A549 (cell line): Measurements from ENCODE around the gene YDJC. TPM values are rescaled to one million over a fixed set of nuclear protein-coding genes. Genes with fewer than 3 reads are reported as not detected.

Source experiments
- ATAC-seq, 2 experiments: fragments of 200-7000 bp in 1 of 2; fragments of >200 bp in 1 of 2; cut with Nextera tagmentation in 1 of 2; cut with Tn5 transposase in 1 of 2; 3 replicates each; pipeline versions ENCODE4 v1.8.0 to v1.9.1; 2018 to 2020; ENCODE audit warnings: mild to moderate bottlenecking in 1 of 2, moderate library complexity in 1 of 2
- CTCF ChIA-PET: fragments of 300-600 bp; sonication (Branson Sonifier 250); formaldehyde crosslinking; extraction: SDS; loops from one replicate; lab custom pipeline; 2021; ENCODE audit warnings: antibody characterized with exemption, inconsistent platforms; lab: Yijun Ruan, JAX
- POLR2A ChIA-PET: fragments of 350-600 bp; formaldehyde crosslinking; extraction: SDS; loops from one replicate; lab custom pipeline; 2021; ENCODE audit warnings: antibody characterized with exemption, inconsistent platforms; lab: Yijun Ruan, JAX
- DNase-seq, 2 experiments: peaks; one replicate each; pipeline versions ENCODE4 v3.0.0 to v3.0.0-alpha.2; 2011 to 2016; ENCODE audit warnings: low read depth in 1 of 2, low spot score in 1 of 2
- FAIRE-seq: peaks from 2 replicates; lab custom pipeline; 2011; peaks lifted over from hg19 to GRCh38; lab: Jason Lieb, UNC
- H3K27ac ChIP-seq, 2 experiments: fragments of >200 bp; sonication (Bioruptor Twin); formaldehyde crosslinking; 3 replicates each; pipeline ENCODE4 v1.5.1; 2016 to 2017
- H3K4me1 ChIP-seq: fragments of >200 bp; sonication (Bioruptor Twin); formaldehyde crosslinking; 3 replicates; pipeline ENCODE4 v1.6.1; 2016
- H3K4me2 ChIP-seq: fragments of >200 bp; sonication (Bioruptor Twin); formaldehyde crosslinking; 3 replicates; pipeline ENCODE4 v1.6.1; 2016
- H3K4me3 ChIP-seq: fragments of >200 bp; sonication (Bioruptor Twin); formaldehyde crosslinking; 3 replicates; pipeline ENCODE4 v1.5.1; 2016
- H3K9me3 ChIP-seq: fragments of >200 bp; sonication (Bioruptor Twin); formaldehyde crosslinking; 3 replicates; pipeline ENCODE4 v1.6.1; 2016
- CBX2 ChIP-seq: fragments of 200-600 bp; sonication (generic); IDR thresholded peaks from 2 replicates; pipeline ENCODE4 v1.6.1; 2016; ENCODE audit warnings: low read depth, mild to moderate bottlenecking, borderline replicate concordance
- CHD4 ChIP-seq: fragments of 200-600 bp; sonication (generic); IDR thresholded peaks from 2 replicates; pipeline ENCODE4 v1.6.1; 2016; ENCODE audit warnings: antibody characterized with exemption, mild to moderate bottlenecking, borderline replicate concordance
- CTCF ChIP-seq: fragments of >200 bp; sonication (Bioruptor Twin); formaldehyde crosslinking; IDR thresholded peaks from 3 replicates; pipeline ENCODE4 v1.5.1; 2016
- EHF ChIP-seq: fragments of 250-450 bp; sonication (Bioruptor Pico); IDR thresholded peaks from 2 replicates; pipeline ENCODE4 v1.5.0; 2020; ENCODE audit warnings: mild to moderate bottlenecking
- ELK1 ChIP-seq: fragments of 150-350 bp; IDR thresholded peaks from 2 replicates; pipeline ENCODE4 v1.6.1; 2014; ENCODE audit warnings: low read depth, mild to moderate bottlenecking, low read length
- EP300 ChIP-seq, 2 experiments: fragments of >200 bp; sonication (Bioruptor Twin); formaldehyde crosslinking; IDR thresholded peaks; 2 replicates in 1 of 2; 3 replicates in 1 of 2; pipeline ENCODE4 v1.6.1; 2016 to 2017
- FOSB ChIP-seq: fragments of 250-450 bp; sonication (Bioruptor Pico); IDR thresholded peaks from 2 replicates; pipeline ENCODE4 v1.5.0; 2020; ENCODE audit warnings: mild to moderate bottlenecking, moderate library complexity
- GATA3 ChIP-seq: IDR thresholded peaks from 2 replicates; pipeline ENCODE4 v1.6.1; 2012; ENCODE audit warnings: borderline replicate concordance
- HDAC2 ChIP-seq: fragments of 200-600 bp; sonication (generic); IDR thresholded peaks from 2 replicates; pipeline ENCODE4 v1.6.1; 2016
- HOXB13 ChIP-seq: fragments of 250-450 bp; sonication (Bioruptor Pico); IDR thresholded peaks from 2 replicates; pipeline ENCODE4 v1.5.0; 2020; ENCODE audit warnings: low read depth, mild to moderate bottlenecking, moderate library complexity
- JUNB ChIP-seq: fragments of >200 bp; sonication (Bioruptor Twin); formaldehyde crosslinking; IDR thresholded peaks from 2 replicates; pipeline ENCODE4 v1.6.1; 2016
- MAZ ChIP-seq: fragments of 150-350 bp; IDR thresholded peaks from 2 replicates; pipeline ENCODE4 v1.6.1; 2014; ENCODE audit warnings: antibody characterized with exemption, low read depth, low read length, borderline replicate concordance
- NFE2L2 ChIP-seq: fragments of 150-350 bp; conservative IDR thresholded peaks from 2 replicates; pipeline ENCODE4 v1.6.1; 2014; ENCODE audit warnings: low read length
- PHF8 ChIP-seq: fragments of 200-600 bp; sonication (generic); IDR thresholded peaks from 2 replicates; pipeline ENCODE4 v1.6.1; 2016; ENCODE audit warnings: low read depth, mild to moderate bottlenecking, antibody characterized with exemption, moderate library complexity, borderline replicate concordance
- RARB ChIP-seq: fragments of 250-450 bp; sonication (Bioruptor Pico); IDR thresholded peaks from 2 replicates; pipeline ENCODE4 v1.8.0; 2021; ENCODE audit warnings: mild to moderate bottlenecking, moderate library complexity
- REST ChIP-seq: fragments of 200-600 bp; sonication (generic); IDR thresholded peaks from 2 replicates; pipeline ENCODE4 v1.6.1; 2016; ENCODE audit warnings: antibody characterized with exemption, mild to moderate bottlenecking, moderate library complexity
- RFX5 ChIP-seq: fragments of 450-650 bp; IDR thresholded peaks from 2 replicates; pipeline ENCODE4 v1.7.1; 2014; ENCODE audit warnings: antibody characterized with exemption, mild to moderate bottlenecking, moderate library complexity
- SMC3 ChIP-seq: fragments of >200 bp; sonication (Bioruptor Twin); formaldehyde crosslinking; IDR thresholded peaks from 3 replicates; pipeline ENCODE4 v1.6.1; 2018; ENCODE audit warnings: inconsistent platforms
- TFCP2L1 ChIP-seq: fragments of 250-450 bp; sonication (Bioruptor Pico); IDR thresholded peaks from 2 replicates; pipeline ENCODE4 v1.5.0; 2021; ENCODE audit warnings: mild to moderate bottlenecking
- USF2 ChIP-seq: fragments of 450-650 bp; IDR thresholded peaks from 2 replicates; pipeline ENCODE4 v1.6.1; 2014; ENCODE audit warnings: antibody characterized with exemption
- WGBS: methylation state at CpG from one replicate; pipeline ENCODE4 v1.1.6; 2017; ENCODE audit errors: missing lambda C conversion rate; 5-methylcytosine and 5-hydroxymethylcytosine counted together
- polyA plus RNA-seq, 4 experiments: library from polyadenylated mRNA; depleted of rRNA in 3 of 4; stranded (reverse); fragments of >200 nt; fragmentation: RNase III in 1 of 4; extraction: RNeasy Plus Mini Kit Qiagen cat#74134 plus additional on column Dnase treatment in 1 of 4; gene quantifications; 2 replicates in 3 of 4; 3 replicates in 1 of 4; pipeline ENCODE4 v1.2.3, GENCODE V29; 2011 to 2017

YDJC gene
- polyA plus RNA-seq, 2 of the 4 experiments (the other 2 are of a cell fraction), result 24.8 to 28.3 TPM

GRCh38 chr22:21674638-21675245 is 44.9 kb upstream of the YDJC start:
- H3K4me2 ChIP-seq, result no peak overlapping the region
- ATAC-seq (no peak), DNase-seq (no peak), FAIRE-seq (no peak)
- WGBS, result 85% methylated on average over 11 of the region's 12 CpGs
- H3K27ac ChIP-seq, result no peak overlapping the region
- H3K9me3 ChIP-seq, result no peaks in the 10 kb centered on the region
- no peaks in the 10 kb centered on the region for H3K4me1 ChIP-seq
- ChIA-PET POLR2A (no interaction called here), CTCF (interaction anchor here (2.6 kb wide), 1 partner anchor 12 kb away, joined by 5 read pairs; no protein-coding TSS in a partner anchor)
- no peak overlapping the region for H3K4me3 ChIP-seq
- TF ChIP-seq ELK1, result no peak
- no peak for TF ChIP-seq CHD4
- TF ChIP-seq HOXB13 (CRISPR knock-in tag), result no peak
- no peak for TF ChIP-seq FOSB (CRISPR knock-in tag)

- DNase-seq (no peak), ATAC-seq (peak; percentile 19 to 50; a peak in 3 of 6 replicates), FAIRE-seq (no peak)
- Histone ChIP-seq H3K4me1 (no peaks in the 10 kb centered on the region), H3K4me2 (no peak overlapping the region), H3K9me3 (no peaks in the 10 kb centered on the region), H3K4me3 (no peak overlapping the region), H3K27ac (no peak overlapping the region)
- POLR2A ChIA-PET, result no interaction called here
- CTCF ChIA-PET, result interaction anchor here (2.6 kb wide), 1 partner anchor 13 kb away, joined by 5 read pairs; no protein-coding TSS in a partner anchor
- WGBS, result 90% methylated on average over 8 of the region's 12 CpGs
- TF ChIP-seq EHF (CRISPR knock-in tag) (no peak), REST (no peak), NFE2L2 (no peak), GATA3 (no peak), USF2 (no peak), MAZ (no peak), RFX5 (no peak)
- TF ChIP-seq, all 56 proteins: peak for 0
These were observed 43.9 kb upstream of the YDJC start for GRCh38 chr22:21673534-21674321.

GRCh38 chr22:21672107-21672629 is 42.3 kb upstream of the YDJC start:
- Histone ChIP-seq H3K9me3 (no peaks in the 10 kb centered on the region), H3K4me2 (no peak overlapping the region), H3K27ac (no peak overlapping the region), H3K4me3 (no peak overlapping the region), H3K4me1 (no peaks in the 10 kb centered on the region; the same call in 2 of the 3 replicates)
- DNase-seq (no peak), FAIRE-seq (no peak), ATAC-seq (no peak)
- POLR2A ChIA-PET, result no interaction called here
- CTCF ChIA-PET, result interaction anchor here (1.8 kb wide), 1 partner anchor 23 kb away, joined by 3 read pairs; no protein-coding TSS in a partner anchor
- WGBS, result 80% methylated on average over 6 of the region's 6 CpGs
- TF ChIP-seq CBX2 (no peak), EP300 (IDR thresholded peaks at IDR 0.05) (no peak), JUNB (no peak), MAZ (no peak), REST (no peak), PHF8 (no peak), TFCP2L1 (CRISPR knock-in tag) (no peak), CTCF (no peak), SMC3 (no peak), HDAC2 (no peak), RARB (CRISPR knock-in tag) (no peak)
